Astrocyte of the spinal cord (primary cell): Measurements from ENCODE around the gene HIP1.
A peak's percentile ranks its signal among the peaks of the same experiment; 100 is the strongest.
"Not testable (repeated sequence)": the region's sequence is repeated elsewhere in the genome, so short reads cannot be mapped to it uniquely, and the experiment has no call there.

Experiments used
- DNase-seq: peaks from one replicate; pipeline ENCODE4 v3.0.0; 2011; ENCODE audit warnings: low read depth, low spot score
- H3K4me3 ChIP-seq: 2 replicates; pipeline ENCODE4 v1.5.1; 2011; ENCODE audit warnings: low read depth, mild to moderate bottlenecking, low read length, moderate library complexity
- in situ Hi-C: cut with HindIII; loops from 2 replicates; pipeline ENCODE4 v1.10.0; 2017; ENCODE audit warnings: low sequenced_read_pairs
- TF ChIP-seq, protein P1 (sequence below): IDR thresholded peaks from 2 replicates; pipeline ENCODE4 v1.5.1; 2012; ENCODE audit warnings: low read depth, mild to moderate bottlenecking, low read length, inconsistent platforms

Gene HIP1

DNA sequence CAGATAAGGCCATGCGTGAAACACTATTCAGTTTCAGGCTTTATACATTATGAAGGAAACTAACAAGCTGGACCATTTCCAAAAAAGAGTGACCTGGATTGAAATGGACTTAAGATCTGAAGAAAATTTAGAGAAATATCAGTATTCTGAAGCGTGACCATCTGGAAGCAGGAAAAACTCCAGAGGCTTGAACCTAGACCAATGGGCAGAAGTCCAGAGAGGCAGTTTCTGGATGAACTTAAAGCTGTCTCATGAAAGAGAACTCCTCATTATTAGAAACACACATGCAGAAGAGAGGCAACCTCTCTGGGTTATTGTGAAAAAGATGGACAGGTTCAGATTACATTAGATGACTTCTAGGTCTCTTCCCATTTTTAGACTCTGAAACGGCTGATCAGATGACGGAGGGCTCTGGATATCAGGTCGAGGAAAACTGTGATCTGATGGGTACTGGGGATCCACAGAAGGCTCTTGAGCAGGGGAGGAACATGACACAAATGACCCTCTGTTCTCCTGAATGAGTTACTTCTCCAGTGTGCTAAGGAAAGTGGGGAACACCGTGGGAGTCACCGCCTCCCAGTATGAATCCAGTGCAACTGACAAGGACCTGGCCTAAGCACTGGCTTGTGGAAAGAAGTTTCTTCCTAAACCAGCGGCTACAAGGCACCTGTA, 130.2 kb downstream of the HIP1 start:
- DNase-seq = no peak
- TF ChIP-seq, protein P1, sequence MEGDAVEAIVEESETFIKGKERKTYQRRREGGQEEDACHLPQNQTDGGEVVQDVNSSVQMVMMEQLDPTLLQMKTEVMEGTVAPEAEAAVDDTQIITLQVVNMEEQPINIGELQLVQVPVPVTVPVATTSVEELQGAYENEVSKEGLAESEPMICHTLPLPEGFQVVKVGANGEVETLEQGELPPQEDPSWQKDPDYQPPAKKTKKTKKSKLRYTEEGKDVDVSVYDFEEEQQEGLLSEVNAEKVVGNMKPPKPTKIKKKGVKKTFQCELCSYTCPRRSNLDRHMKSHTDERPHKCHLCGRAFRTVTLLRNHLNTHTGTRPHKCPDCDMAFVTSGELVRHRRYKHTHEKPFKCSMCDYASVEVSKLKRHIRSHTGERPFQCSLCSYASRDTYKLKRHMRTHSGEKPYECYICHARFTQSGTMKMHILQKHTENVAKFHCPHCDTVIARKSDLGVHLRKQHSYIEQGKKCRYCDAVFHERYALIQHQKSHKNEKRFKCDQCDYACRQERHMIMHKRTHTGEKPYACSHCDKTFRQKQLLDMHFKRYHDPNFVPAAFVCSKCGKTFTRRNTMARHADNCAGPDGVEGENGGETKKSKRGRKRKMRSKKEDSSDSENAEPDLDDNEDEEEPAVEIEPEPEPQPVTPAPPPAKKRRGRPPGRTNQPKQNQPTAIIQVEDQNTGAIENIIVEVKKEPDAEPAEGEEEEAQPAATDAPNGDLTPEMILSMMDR = no peak
- in situ Hi-C loops = no loop called here
- H3K4me3 ChIP-seq = no peak overlapping the region

DNA sequence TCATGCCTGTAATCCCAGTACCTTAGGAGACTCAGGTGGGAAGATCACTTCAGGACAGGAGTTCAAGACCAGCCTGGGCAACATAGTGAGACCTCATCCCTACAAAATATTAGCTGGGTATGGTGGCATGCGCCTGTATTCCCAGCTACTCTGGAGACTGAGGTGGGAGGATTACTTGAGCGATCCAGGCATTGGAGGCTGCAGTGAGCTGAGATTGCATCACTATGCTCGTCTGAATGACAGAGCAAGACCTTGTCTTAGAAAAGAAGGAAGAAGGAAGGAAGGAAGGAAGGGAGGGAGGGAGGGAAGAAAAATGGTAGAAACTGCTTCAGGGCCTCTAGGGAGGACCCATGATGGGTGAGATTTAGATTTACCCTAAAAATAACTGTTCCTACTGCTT, 134.3 kb downstream of the HIP1 start:
- DNase-seq = no peak
- in situ Hi-C loops = no loop called here
- no peak overlapping the region for H3K4me3 ChIP-seq
- TF ChIP-seq, protein P1 = no peak

DNA sequence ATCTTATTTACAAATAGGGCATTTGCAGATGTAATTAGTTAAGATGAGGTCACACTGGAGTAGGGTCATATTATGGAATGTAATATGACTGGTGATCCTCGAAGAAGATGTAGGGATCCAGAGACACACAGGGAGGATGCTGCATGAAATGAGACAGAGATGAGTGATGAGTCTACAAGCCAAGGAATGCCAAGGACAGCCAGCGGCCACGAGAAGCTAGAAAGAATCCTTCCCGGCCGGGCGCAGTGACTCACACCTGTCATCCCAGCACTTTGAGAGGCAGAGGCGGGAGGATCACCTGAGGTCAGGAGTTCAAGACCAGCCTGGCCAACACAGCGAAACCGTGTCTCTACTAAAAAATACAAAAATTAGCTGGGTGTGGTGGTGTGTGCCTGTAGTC, 135.9 kb downstream of the HIP1 start:
- H3K4me3 ChIP-seq, DNase-seq, in situ Hi-C loops: not testable (repeated sequence)

DNA sequence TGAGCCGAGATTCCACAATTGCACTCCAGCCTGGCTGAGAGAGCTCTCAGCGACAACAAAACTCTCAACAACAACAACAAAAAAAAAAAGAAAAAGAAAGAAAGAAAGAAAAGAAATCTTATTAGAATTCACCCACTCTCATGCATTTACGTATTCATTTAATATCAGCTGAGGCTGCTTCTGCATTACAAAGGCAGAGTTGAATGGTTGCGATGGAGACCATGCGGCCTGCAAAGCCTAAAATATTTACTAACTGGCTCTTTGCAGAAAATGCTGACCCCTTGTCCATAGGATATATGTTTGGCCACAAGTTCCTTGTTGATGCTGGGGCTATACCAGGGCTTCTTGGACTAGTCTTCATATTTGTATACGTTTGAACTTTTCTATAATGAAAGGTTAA, 137.2 kb downstream of the HIP1 start:
- TF ChIP-seq, protein P1 = no peak
- no peak overlapping the region for H3K4me3 ChIP-seq
- no peak for DNase-seq
- in situ Hi-C loops = no loop called here

DNA sequence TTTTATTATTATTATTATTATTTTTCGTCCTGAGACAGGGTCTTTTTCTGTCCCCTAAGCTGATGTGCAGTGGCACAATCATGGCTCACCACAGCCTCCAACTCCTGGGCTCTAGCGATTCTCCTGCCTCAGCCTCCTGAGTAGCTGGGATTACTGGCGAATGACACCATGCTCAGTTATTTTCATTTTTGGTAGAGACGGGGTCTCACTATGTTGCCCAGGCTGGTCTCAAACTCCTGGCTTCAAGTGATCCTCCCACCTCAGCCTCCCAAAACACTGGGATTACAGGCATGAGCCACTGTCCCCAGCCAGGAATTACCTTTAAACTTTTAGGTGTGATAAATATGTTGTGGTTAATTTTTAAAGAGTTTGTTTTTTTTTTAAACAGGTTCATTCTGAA, 138.0 kb downstream of the HIP1 start:
- DNase-seq, in situ Hi-C loops: not testable (repeated sequence)

DNA sequence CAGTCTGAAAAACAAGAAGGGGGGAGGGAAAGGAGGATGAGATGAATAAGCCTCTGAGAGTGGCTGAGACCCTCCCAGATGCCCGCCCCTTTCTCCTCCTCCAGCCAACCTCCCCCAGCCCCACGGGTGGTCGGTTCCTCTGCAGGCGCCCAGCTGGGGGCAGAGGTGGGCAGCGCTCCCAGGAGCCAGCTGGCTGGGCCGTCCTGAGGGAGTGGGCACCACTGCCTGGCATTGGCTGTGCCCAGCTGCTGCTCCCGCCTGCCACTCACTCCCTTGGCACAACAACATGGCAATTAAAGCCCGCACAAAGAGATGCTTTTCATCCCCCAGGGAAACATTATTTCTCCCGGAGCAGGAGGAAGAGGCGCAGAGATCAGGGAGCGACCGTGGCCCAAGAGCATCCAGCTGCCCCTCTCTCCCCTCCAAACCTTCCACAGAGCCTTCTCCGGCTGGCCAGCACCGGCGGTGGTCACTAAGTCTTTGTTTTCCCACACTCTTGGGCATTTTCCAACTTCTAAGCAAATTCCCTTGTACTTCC, 139.4 kb downstream of the HIP1 start:
- TF ChIP-seq, protein P1 = no peak
- in situ Hi-C loops = no loop called here
- H3K4me3 ChIP-seq = no peak overlapping the region
- DNase-seq = peak; percentile 33

More for the DNA sequence above, 138.0 kb downstream of the HIP1 start:
- H3K4me3 ChIP-seq = not testable (repeated sequence)

DNA sequence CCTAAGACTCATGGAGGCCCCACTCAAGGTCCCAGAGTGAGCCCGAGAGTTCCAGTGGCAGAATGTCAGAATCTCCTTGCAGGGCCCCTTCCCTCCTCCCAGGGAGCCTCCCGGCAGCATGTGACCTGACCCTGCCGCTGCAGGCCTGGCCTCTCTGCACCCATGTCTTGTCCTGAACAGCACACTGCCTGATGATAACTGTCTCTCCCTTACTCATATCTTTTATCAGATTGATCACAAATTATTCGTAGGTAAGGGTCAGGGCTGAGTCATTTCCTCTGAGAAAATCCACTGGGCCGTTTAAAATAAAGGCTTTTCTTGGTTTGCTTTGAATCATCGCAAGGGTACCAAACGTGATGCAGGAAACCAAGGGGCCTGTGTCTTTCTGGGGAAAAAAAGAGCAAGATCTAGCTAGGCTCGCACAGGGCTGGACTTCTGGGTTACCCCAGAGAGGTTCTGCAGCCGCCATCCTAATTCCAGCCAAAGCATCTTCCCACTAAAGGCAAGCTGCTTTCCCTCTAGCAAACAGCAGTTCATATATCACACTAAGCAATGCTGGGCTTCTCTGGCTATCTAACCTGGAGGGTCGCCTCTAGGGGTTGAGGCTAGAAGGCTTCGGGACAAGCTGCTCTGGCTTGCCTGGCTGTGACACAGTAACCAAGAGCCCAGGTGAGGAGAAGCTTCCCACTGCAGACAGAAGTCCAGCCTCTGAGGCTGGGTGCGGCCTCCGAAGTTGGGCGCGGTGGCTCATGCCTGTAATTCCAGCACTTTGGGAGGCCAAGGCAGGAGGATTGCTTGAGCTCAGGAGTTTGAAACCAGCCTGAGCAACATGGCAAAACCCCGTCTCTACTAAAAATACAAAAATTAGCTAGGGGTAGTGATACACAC, 141.8 kb downstream of the HIP1 start:
- no peak overlapping the region for H3K4me3 ChIP-seq
- peak; percentile 36 for DNase-seq
- in situ Hi-C loops = no loop called here
- TF ChIP-seq, protein P1 = no peak
